ENCODE data around the gene GLCE. TPM values are rescaled to one million over a fixed set of nuclear protein-coding genes. Genes with fewer than 3 reads are reported as not detected.

GLCE gene
- total and polyA plus RNA-seq, 2 experiments from 2014 or later, result 9.7 to 17.1 TPM

DNA sequence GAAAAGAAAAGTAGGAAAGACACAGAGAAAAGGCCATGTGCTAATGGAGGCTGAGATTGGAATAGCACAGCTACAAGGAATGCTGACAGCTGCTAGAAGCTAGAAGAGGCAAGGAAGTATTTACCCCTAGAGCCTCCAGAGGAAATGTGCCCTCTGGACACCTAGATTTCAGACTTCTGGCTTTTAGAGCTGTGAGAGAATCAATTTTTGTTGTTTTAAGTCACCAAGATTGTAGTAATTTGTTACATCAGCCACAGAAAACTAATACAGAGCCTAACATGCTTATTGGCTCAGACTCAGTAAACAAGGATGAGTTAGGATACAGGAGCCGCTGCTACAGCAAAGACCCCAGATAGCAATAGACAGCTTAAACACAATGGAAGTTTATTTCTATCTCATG is 33.1 kb upstream of the GLCE start:
- Histone ChIP-seq H3K36me3 (ENCODE audit: low read depth) (no peaks in the 10 kb centered on the region), H2AFZ (no peak overlapping the region), H3K27me3 (replicated peaks; ENCODE audit: insufficient read depth) (no peaks in the 10 kb centered on the region; the same call in 1 of the 2 replicates), H3K27ac (no peak overlapping the region), H3K4me3 (no peak overlapping the region), H4K20me1 (ENCODE audit: insufficient read depth) (no peaks in the 10 kb centered on the region), H3K79me2 (ENCODE audit: insufficient read depth) (no peaks in the 10 kb centered on the region), H3K9ac (no peak overlapping the region), H3K9me2 (ENCODE audit: insufficient read depth) (no peaks in the 10 kb centered on the region), H3K9me3 (ENCODE audit: low read depth) (no peaks in the 10 kb centered on the region), H3K4me1 (ENCODE audit: insufficient read depth) (peaks cover 8% of the 10 kb centered on the region), H3F3A (ENCODE audit: insufficient read depth) (0 out of 2 replicates have a peak, but pooled peaks cover 3% of the 10 kb centered on the region), H3K4me2 (ENCODE audit: unreplicated experiment) (no peak overlapping the region)
- WGBS, 2 experiments (ENCODE audit: low coverage in 1 of 2, low lambda C conversion rate in 2 of 2, missing lambda C conversion rate in 2 of 2), result 100% methylated on average over 1 of the region's 1 CpG
- no peak for DNase-seq
- in situ Hi-C loops (cut with MboI), result no loop called here
- TF ChIP-seq EZH2phosphoT487 (IDR thresholded peaks at IDR 0.05; ENCODE audit: insufficient read depth, low read depth) (no peak), EZH2 (IDR thresholded peaks at IDR 0.05; ENCODE audit: insufficient read depth, poor library complexity, severe bottlenecking) (no peak)

DNA sequence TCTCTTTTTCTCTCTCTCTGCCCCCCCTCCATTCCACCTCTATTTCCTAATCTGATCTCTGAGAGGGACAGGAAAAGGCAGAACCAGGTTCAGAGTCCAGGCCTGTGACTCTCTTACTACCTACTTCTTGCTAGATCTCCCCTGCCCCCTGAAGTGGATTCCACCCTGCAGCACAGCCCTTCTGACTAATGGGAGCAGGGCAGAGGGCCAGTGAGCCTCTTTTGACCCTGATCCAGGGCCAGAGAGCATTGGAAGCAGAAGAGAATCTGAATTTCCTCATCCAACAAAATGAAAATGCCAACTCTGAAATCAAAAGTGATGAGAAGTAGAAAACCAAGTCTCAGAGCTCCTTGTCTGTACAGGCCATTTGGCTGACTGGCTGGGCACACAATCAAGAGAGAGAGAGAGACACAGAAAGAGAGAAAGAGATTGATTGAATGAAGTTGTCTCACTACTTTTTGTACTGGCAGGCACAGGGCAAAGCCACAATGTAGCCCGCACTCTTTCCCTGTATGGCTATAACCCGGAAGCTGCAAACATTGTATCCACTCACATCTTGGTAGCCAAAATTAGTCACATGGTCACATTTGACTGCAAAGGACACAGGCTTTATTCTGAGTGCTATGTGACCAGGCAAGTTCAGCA is 31.6 kb upstream of the GLCE start:
- no peaks in the 10 kb centered on the region; the same call in 1 of the 2 replicates for H3K27me3 ChIP-seq (replicated peaks; ENCODE audit: insufficient read depth)
- in situ Hi-C loops (cut with MboI), result no loop called here
- H3K36me3 ChIP-seq (ENCODE audit: low read depth), result no peaks in the 10 kb centered on the region
- peak; percentile 62 for DNase-seq
- peak overlapping the region; percentile 37 for H3K4me2 ChIP-seq (ENCODE audit: unreplicated experiment)
- peak overlapping the region; percentile 62 for H2AFZ ChIP-seq
- no peaks in the 10 kb centered on the region for H3K9me3 ChIP-seq (ENCODE audit: low read depth)
- 0 out of 2 replicates have a peak overlapping the region, but pooled peaks have one; percentile 6 for H3K27ac ChIP-seq
- no peaks in the 10 kb centered on the region for H3K9me2 ChIP-seq (ENCODE audit: insufficient read depth)
- 0 to 4% methylated on average over 2 of the region's 2 CpGs for WGBS, 2 experiments (ENCODE audit: low coverage in 1 of 2, low lambda C conversion rate in 2 of 2, missing lambda C conversion rate in 2 of 2)
- H4K20me1 ChIP-seq (ENCODE audit: insufficient read depth), result no peaks in the 10 kb centered on the region
- H3K4me1 ChIP-seq (ENCODE audit: insufficient read depth), result peaks cover 8% of the 10 kb centered on the region
- H3F3A ChIP-seq (ENCODE audit: insufficient read depth), result 0 out of 2 replicates have a peak, but pooled peaks cover 3% of the 10 kb centered on the region
- H3K4me3 ChIP-seq, result no peak overlapping the region
- H3K9ac ChIP-seq, result peak overlapping the region; percentile 20; the same call in 1 of the 2 replicates
- H3K79me2 ChIP-seq (ENCODE audit: insufficient read depth), result no peaks in the 10 kb centered on the region
- TF ChIP-seq EZH2phosphoT487 (IDR thresholded peaks at IDR 0.05; ENCODE audit: insufficient read depth, low read depth), result no peak
- no peak for TF ChIP-seq EZH2 (IDR thresholded peaks at IDR 0.05; ENCODE audit: insufficient read depth, poor library complexity, severe bottlenecking)

DNA sequence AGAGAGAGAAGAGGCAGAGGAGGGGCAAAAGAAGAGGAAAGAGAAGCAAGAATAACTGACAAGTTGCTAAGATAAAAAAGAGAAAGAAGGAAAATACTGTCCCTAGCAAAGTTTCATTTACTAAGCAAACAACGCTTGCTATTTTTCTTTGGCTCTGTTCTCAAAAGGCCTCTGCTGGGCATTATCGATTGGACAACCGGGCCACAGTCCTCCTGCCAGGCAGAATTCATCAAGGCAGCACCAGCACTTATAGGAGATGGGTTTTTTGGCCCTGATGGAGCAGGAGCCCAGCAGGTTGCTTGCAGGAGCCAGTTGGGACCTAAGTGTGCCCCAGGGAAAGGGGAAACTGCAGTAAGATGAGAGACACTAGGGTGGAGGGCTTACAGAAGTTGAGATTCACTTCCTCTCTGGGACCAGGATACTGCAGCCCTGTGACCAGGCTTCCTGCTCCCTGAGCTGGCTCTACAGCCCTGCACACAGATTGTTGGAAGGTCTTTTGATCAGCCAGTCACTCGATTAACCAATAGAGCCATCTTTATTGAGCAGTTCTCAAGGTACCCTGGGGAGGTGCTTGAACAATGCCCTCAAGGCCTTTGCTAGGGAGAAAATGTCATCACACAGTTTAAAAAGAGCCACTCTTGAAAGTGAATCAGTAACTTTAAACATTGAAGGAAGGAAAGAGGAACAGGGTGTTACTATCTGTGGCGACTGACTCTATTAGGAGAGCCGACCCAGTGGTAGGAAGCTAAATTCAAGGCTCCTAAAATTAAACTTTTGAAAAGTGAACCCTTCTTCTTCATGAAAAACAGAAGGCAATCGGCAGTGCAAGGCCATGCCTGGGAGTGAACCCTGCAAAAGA is 28.8 kb upstream of the GLCE start:
- Histone ChIP-seq H4K20me1 (ENCODE audit: insufficient read depth) (no peaks in the 10 kb centered on the region), H3K9me3 (ENCODE audit: low read depth) (no peaks in the 10 kb centered on the region), H3K4me3 (no peak overlapping the region), H3K4me2 (ENCODE audit: unreplicated experiment) (no peak overlapping the region), H2AFZ (no peak overlapping the region), H3K4me1 (ENCODE audit: insufficient read depth) (peaks cover 8% of the 10 kb centered on the region), H3K9me2 (ENCODE audit: insufficient read depth) (no peaks in the 10 kb centered on the region), H3K36me3 (ENCODE audit: low read depth) (no peaks in the 10 kb centered on the region), H3K9ac (no peak overlapping the region), H3K79me2 (ENCODE audit: insufficient read depth) (no peaks in the 10 kb centered on the region), H3K27me3 (replicated peaks; ENCODE audit: insufficient read depth) (peaks cover 5% of the 10 kb centered on the region; the same call in 1 of the 2 replicates), H3K27ac (no peak overlapping the region), H3F3A (ENCODE audit: insufficient read depth) (0 out of 2 replicates have a peak, but pooled peaks cover 3% of the 10 kb centered on the region)
- TF ChIP-seq EZH2phosphoT487 (IDR thresholded peaks at IDR 0.05; ENCODE audit: insufficient read depth, low read depth) (no peak), EZH2 (IDR thresholded peaks at IDR 0.05; ENCODE audit: insufficient read depth, poor library complexity, severe bottlenecking) (no peak)
- DNase-seq, result no peak
- WGBS, 2 experiments (ENCODE audit: low coverage in 1 of 2, low lambda C conversion rate in 2 of 2, missing lambda C conversion rate in 2 of 2), result 67 to 69% methylated on average over 7 of the region's 7 CpGs
- in situ Hi-C loops (cut with MboI), result no loop called here

DNA sequence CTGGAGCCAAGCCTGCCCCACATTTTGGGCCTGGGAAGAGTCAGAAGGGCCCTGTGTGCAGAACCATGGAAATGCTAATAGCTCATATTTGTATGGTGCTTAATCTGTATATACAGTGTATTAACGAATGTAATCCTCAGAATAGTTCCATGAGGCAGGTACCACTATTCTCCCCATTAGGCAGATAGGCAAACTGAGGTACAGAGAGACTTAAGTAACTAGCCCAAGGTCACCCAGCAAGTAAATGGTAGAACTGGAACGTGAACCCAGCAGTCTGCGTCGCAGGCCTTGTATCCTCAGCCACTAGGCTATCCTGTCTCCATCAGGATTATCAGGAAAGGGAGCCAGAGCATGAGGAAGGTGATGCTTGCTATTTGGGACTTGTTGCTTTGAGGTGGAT is 28.0 kb upstream of the GLCE start:
- Histone ChIP-seq H3K27ac (no peak overlapping the region), H3K4me1 (ENCODE audit: insufficient read depth) (peaks cover 8% of the 10 kb centered on the region), H3K4me3 (no peak overlapping the region), H3K79me2 (ENCODE audit: insufficient read depth) (no peaks in the 10 kb centered on the region), H3K9ac (no peak overlapping the region), H3K36me3 (ENCODE audit: low read depth) (no peaks in the 10 kb centered on the region), H3K9me2 (ENCODE audit: insufficient read depth) (no peaks in the 10 kb centered on the region), H2AFZ (no peak overlapping the region), H3K9me3 (ENCODE audit: low read depth) (no peaks in the 10 kb centered on the region), H3K4me2 (ENCODE audit: unreplicated experiment) (no peak overlapping the region), H3F3A (ENCODE audit: insufficient read depth) (0 out of 2 replicates have a peak, but pooled peaks cover 3% of the 10 kb centered on the region), H3K27me3 (replicated peaks; ENCODE audit: insufficient read depth) (peaks cover 5% of the 10 kb centered on the region; the same call in 1 of the 2 replicates), H4K20me1 (ENCODE audit: insufficient read depth) (no peaks in the 10 kb centered on the region)
- in situ Hi-C loops (cut with MboI), result no loop called here
- TF ChIP-seq EZH2 (IDR thresholded peaks at IDR 0.05; ENCODE audit: insufficient read depth, poor library complexity, severe bottlenecking), result no peak
- no peak for DNase-seq
- 77 to 79% methylated on average over 4 of the region's 4 CpGs for WGBS, 2 experiments (ENCODE audit: low coverage in 1 of 2, low lambda C conversion rate in 2 of 2, missing lambda C conversion rate in 2 of 2)

All from GM23248 (cell line).